ENCODE measurements around the gene PCSK6. TPM values are rescaled to one million over a fixed set of nuclear protein-coding genes. Genes with fewer than 3 reads are reported as not detected.

Gene PCSK6
- total RNA-seq, 4 donors from 2014 or later, result 12.9 to 31.5 (median 23.7) TPM

GRCh38 chr15:101532865-101533264 lies 43.4 kb upstream of the PCSK6 start:
- H3K27ac ChIP-seq, result no peak overlapping the region
- 86% methylated on average over 6 of the region's 6 CpGs for WGBS
- no peaks in the 10 kb centered on the region for H3K9me3 ChIP-seq
- no peak for DNase-seq (ENCODE audit: low spot score in 2 of 2)
- peaks cover 12% of the 10 kb centered on the region for H3K27me3 ChIP-seq
- no peak overlapping the region for H3K4me3 ChIP-seq
- H3K4me1 ChIP-seq, result peaks cover 7% of the 10 kb centered on the region
- H3K36me3 ChIP-seq, result no peaks in the 10 kb centered on the region
- no peak for TF ChIP-seq CTCF (IDR thresholded peaks at IDR 0.05)
- TF ChIP-seq POLR2A (IDR thresholded peaks at IDR 0.05), result no peak
- TF ChIP-seq EP300 (IDR thresholded peaks at IDR 0.05), result no peak

DNA sequence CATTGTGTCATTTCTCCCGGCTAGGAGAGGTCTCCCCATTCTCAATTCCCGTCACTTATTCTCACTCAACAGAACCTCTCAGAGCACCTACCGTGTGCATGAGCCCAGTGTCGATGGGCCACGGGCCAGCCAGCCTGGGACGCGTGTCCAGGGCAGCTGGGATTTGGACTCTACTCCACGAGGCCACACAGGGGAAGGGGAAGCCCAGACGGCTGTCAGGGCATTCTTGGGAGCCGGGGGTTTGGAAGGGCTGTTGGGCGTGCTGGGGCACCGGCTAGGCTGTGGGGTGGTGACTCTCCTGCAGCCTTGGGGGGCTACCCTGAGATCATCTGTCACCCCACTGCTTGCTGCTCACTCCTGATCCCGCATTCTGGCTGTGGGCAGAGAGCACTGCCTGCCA lies 41.7 kb upstream of the PCSK6 start:
- no peak for DNase-seq (ENCODE audit: low spot score in 2 of 2)
- H3K27me3 ChIP-seq, result peaks cover 7% of the 10 kb centered on the region
- TF ChIP-seq EP300 (IDR thresholded peaks at IDR 0.05) (no peak), POLR2AphosphoS5 (IDR thresholded peaks at IDR 0.05) (no peak), CTCF (IDR thresholded peaks at IDR 0.05) (no peak), POLR2A (IDR thresholded peaks at IDR 0.05) (no peak)
- no peak overlapping the region for H3K4me3 ChIP-seq
- no peaks in the 10 kb centered on the region for H3K36me3 ChIP-seq
- 81% methylated on average over 13 of the region's 13 CpGs for WGBS
- no peaks in the 10 kb centered on the region for H3K9me3 ChIP-seq
- no peak overlapping the region for H3K27ac ChIP-seq
- H3K4me1 ChIP-seq, result peaks cover 10% of the 10 kb centered on the region

GRCh38 chr15:101530224-101530958 lies 40.9 kb upstream of the PCSK6 start:
- Histone ChIP-seq H3K4me1 (peaks cover 10% of the 10 kb centered on the region), H3K27me3 (peaks cover 6% of the 10 kb centered on the region), H3K27ac (no peak overlapping the region), H3K36me3 (no peaks in the 10 kb centered on the region), H3K9me3 (no peaks in the 10 kb centered on the region), H3K4me3 (no peak overlapping the region)
- DNase-seq (ENCODE audit: low spot score in 2 of 2), result no peak
- 90% methylated on average over 7 of the region's 17 CpGs for WGBS
- no peak for TF ChIP-seq EP300 (IDR thresholded peaks at IDR 0.05)
- TF ChIP-seq CTCF (IDR thresholded peaks at IDR 0.05), result no peak
- no peak for TF ChIP-seq POLR2A (IDR thresholded peaks at IDR 0.05)
- TF ChIP-seq POLR2AphosphoS5 (IDR thresholded peaks at IDR 0.05), result no peak

DNA sequence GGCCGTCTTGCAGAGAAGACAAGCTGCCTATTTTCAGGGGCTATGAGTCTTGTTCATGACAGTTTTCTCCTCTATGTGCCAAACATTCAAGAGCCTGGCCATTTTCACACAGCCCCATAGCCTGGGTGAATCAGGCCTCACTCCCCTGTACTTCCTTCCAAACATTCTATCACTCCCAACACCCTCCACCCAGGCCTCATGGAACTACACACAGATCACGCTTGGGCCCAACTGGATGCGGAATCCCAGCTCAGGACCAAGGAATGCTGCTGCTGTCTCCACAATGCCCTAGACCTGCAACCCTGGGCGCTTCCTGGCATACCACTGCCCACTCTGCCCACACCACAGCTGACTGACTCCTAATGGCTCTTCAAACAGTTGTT lies 39.4 kb upstream of the PCSK6 start:
- Histone ChIP-seq H3K4me1 (peaks cover 10% of the 10 kb centered on the region), H3K36me3 (no peaks in the 10 kb centered on the region), H3K9me3 (no peaks in the 10 kb centered on the region), H3K4me3 (no peak overlapping the region), H3K27ac (no peak overlapping the region), H3K27me3 (peaks cover 2% of the 10 kb centered on the region)
- 67% methylated on average over 3 of the region's 4 CpGs for WGBS
- TF ChIP-seq EP300 (IDR thresholded peaks at IDR 0.05) (no peak), CTCF (IDR thresholded peaks at IDR 0.05) (no peak), POLR2A (IDR thresholded peaks at IDR 0.05) (no peak), POLR2AphosphoS5 (IDR thresholded peaks at IDR 0.05) (no peak)
- no peak for DNase-seq (ENCODE audit: low spot score in 2 of 2)

- no peak overlapping the region for H3K27ac ChIP-seq
- no peaks in the 10 kb centered on the region for H3K9me3 ChIP-seq
- H3K4me1 ChIP-seq, result peaks cover 10% of the 10 kb centered on the region
- no peak for DNase-seq (ENCODE audit: low spot score in 2 of 2)
- no peak overlapping the region for H3K4me3 ChIP-seq
- no peak for TF ChIP-seq EP300 (IDR thresholded peaks at IDR 0.05)
- no peak for TF ChIP-seq CTCF (IDR thresholded peaks at IDR 0.05)
- TF ChIP-seq POLR2AphosphoS5 (IDR thresholded peaks at IDR 0.05), result no peak
- TF ChIP-seq POLR2A (IDR thresholded peaks at IDR 0.05), result no peak
- H3K36me3 ChIP-seq, result no peaks in the 10 kb centered on the region
- WGBS, result 59% methylated on average over 8 of the region's 18 CpGs
- peaks cover 5% of the 10 kb centered on the region for H3K27me3 ChIP-seq
These were observed 38.8 kb upstream of the PCSK6 start for GRCh38 chr15:101528108-101528916.
